GM19468 (cell line): ENCODE data around the gene DOCK9.

Experiments
- ATAC-seq: cut with Tn5 transposase; IDR thresholded peaks from one replicate; pipeline ENCODE4 v1.9.1; 2021; ENCODE audit warnings: mild to moderate bottlenecking, moderate library complexity, moderate number of reproducible peaks; ENCODE audit not compliant: unreplicated experiment; ENCODE audit errors: extremely low read depth

DOCK9 gene

DNA sequence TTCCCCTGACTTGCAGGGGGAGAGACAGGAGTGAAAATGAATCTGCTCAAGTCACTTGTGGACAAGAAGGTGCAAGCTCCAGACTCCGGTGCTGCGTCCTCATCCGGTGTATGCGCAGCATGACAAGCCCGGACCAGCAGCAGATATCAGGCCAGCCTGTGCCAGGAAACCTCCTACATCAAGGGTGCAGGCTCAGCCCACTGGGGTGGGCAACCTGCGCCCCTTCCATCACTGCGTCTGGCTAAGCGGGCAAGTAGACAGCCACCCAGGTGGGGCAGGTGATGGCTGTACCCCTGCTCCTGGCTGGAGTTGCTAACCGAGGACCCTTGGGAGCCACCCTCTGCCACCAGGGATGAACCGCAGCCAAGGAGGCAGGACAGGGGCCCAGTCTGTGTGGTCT, 192.5 kb downstream of the DOCK9 start:
- no peak for ATAC-seq

GRCh38 chr13:98784666-98785065, 193.2 kb downstream of the DOCK9 start:
- no peak for ATAC-seq

- no peak for ATAC-seq
Observed at GRCh38 chr13:98783856-98784478, 193.9 kb downstream of the DOCK9 start.

DNA sequence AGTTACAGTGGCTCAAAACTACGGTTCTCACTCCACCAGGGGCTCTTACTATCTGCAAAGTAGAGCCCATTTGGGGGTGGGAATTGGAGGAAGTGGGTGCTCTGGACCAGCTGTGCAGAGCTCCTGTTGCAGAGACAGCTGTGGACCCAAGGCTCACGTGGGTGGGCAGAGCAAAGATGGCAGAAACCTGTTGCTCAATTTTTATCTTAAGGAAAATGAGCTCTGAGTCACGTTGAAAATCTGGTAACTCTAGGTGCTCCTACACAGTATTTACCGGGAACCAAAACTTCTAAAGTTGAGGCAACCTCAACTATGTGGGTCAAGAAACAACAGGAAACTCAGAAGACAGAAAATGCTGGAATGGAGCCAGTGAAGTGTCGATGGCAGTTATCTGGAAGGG, 195.2 kb downstream of the DOCK9 start:
- ATAC-seq, result no peak

- no peak for ATAC-seq
Observed at GRCh38 chr13:98781905-98782304, 196.0 kb downstream of the DOCK9 start.

DNA sequence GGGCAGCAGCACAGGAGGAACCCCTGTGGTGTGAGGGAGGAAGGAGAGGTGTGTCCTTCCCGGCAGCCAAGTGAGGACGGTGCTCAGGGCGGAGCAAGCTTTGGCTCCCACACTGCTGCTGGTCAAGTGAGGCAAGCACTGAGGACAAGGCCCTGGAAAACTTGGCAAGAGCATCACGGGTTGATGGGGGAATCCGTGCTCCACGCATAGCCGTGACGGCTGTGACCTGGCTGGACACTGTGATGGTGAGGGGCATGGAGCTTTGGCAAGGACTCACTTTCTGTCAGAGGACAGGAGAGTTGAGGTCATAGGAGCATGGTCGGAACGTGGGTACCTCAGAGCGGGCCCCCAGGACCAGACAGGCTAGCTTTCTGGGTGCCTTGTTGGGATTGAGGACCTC, 196.4 kb downstream of the DOCK9 start:
- ATAC-seq, result no peak

DNA sequence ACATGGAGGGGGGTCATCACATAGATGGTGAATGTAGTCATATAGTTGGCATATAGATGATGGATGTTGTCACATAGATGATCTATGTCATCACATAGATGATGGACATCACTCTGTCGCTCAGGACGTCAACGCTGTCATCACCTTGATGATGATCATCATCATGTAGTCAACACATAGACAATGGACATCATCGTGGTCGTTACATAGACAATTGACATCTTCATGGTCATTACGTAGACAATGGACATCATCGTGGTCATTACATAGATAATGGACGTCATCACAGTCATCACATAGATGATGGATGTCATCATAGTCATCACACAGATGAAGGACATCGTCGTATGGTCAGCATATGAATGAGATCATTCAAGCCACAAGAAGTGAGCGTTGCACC, 196.8 kb downstream of the DOCK9 start:
- no peak for ATAC-seq

DNA sequence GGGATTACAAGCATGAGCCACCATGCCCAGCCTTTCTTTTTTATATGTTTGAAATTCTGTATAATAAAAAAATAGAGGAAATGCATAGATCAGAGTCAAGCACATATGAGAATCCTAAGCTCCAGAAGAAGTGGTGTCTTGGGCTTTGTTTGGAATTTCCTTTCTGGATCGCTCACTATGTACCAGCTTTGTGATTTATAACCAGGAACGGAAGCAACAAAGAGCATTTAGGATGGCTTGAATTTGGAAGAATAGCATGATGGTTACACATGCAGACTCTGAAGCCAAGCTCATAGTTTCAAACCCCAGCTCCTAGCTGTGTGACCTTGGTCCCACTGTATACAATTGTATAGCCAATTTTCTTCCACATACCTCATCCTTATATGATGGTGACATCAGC, 197.4 kb downstream of the DOCK9 start:
- ATAC-seq, result no peak

GRCh38 chr13:98779695-98780094, 198.2 kb downstream of the DOCK9 start:
- ATAC-seq, result no peak

- no peak for ATAC-seq
Observed at GRCh38 chr13:98778749-98779148, 199.1 kb downstream of the DOCK9 start.

DNA sequence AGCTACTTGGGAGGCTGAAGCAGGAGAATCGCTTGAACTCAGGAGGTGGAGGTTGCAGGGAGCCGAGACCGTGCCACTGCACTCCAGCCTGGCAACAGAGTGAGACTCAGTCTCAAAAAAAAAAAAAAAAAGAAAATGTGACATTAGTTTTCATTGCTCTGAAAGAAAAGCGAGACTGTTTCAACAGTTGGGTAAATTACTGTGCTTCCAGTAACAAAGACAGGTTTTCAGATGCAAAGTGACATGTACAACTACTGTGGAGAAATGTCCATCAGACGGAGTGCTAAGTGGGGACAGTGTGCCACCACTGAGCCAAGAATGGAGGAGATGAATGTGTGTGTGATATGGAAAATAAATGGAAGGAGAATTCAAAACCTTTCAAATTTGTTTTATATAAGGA, 201.2 kb downstream of the DOCK9 start:
- no peak for ATAC-seq

GRCh38 chr13:98775844-98776598, 201.8 kb downstream of the DOCK9 start:
- no peak for ATAC-seq

- ATAC-seq, result no peak
Observed at GRCh38 chr13:98775386-98775785, 202.5 kb downstream of the DOCK9 start.

DNA sequence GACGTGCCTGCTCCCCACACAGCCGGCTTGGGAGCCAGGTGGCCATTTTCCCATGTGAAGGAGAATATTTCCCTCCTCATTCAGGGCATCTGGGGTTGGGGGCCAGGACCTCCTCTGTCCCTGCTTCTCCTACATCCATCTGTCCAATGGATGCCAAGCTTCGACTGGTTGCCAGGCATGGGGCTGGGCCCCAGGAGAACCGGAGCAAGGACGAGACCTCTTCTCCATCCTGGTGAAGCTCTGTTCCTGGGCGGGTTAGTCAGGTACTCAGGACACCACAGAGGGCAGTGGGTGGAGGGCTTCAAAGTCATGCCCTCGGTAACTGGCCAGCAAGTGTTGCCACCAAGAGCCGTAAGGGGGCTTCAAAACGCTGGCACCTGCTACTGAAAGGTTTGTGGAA, 203.1 kb downstream of the DOCK9 start:
- ATAC-seq, result no peak

GRCh38 chr13:98773921-98774320, 203.9 kb downstream of the DOCK9 start:
- no peak for ATAC-seq

DNA sequence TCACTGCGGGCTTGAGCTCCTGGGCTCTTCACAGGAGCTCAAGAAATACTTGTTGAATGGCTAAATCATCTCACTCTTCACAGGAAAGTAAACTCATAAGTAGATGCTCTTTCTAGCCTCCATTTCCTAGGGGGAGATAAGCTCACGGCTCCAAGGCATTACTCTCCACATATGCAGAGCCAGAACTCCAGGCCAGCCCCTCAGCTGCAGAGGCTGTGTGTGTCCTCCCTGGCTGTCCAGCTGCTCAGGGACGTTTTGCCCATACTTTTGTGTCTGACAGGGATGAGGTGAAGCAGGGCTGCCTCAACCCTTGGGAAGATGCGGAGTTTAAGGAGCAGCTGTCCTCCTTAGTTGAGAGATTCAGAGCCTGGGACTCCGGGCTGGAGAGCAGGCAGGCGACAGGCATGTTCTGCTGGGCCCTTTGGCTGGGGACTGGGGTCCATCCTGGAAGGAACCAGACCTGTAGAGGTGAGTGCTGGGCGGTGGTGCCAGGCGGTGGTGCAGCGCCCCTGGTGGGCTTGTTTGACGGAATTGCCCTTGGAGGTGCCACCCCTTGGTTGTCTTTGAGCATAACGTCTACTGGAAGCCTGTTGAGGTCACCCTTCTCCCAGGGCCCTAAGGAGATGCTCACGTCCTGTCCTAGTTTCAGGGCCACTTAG, 204.9 kb downstream of the DOCK9 start:
- no peak for ATAC-seq

DNA sequence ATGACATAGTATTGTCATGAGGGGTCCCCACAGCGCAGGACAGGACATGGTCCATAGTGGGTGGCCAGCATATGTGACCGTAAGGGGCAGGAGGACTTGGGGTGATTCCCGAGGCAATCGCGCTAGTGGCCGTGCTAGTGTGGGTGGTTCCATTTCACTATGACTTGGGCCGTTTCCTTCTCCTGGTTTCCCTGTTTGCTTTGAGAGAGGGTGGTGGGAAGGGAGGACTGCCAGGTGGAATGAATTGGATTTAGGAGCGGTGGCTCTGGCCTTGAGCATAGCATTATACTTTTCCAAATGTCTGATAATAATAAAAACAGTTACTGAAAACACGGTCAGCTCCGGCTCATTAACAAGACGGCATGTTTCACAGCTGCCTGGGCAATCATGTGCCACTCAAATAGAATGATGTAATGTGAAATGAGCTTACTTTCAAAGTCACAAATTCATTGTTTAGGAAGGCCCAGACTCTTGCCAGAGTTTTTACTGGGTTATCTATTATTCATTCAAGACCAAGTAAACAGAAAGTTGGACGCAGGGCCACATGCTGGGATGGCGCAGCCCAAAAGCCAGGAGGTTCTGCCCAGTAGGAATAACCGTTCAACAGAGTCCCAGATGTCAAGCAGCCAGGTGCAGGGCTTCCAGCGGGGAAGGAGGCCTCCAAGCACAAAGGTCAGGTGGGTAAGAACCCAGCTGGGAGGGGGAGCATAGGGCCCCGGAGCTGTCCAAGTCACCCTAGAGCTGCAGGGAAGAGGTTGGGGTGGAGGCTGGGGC, 205.8 kb downstream of the DOCK9 start:
- ATAC-seq, result no peak

DNA sequence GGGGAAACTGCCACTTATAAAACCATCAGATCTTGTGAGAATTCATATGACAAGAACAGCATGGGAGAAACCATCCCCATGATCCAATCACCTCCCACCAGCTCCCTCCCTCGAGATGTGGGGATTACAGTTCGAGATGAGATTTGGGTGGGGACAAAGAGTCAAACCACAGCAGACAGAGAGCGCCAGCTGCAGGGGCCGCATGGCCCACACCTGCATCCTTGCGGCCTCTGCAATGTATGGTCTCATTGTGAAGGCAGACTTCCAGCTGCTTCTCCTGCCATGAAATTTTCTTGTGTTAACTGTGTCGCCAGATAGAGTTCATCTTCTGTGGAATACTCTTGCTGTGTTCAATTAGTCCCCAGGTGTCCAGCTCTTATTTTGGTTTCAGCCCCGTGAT, 208.1 kb downstream of the DOCK9 start:
- ATAC-seq, result no peak

- no peak for ATAC-seq
Observed at GRCh38 chr13:98768522-98768921, 209.3 kb downstream of the DOCK9 start.

DNA sequence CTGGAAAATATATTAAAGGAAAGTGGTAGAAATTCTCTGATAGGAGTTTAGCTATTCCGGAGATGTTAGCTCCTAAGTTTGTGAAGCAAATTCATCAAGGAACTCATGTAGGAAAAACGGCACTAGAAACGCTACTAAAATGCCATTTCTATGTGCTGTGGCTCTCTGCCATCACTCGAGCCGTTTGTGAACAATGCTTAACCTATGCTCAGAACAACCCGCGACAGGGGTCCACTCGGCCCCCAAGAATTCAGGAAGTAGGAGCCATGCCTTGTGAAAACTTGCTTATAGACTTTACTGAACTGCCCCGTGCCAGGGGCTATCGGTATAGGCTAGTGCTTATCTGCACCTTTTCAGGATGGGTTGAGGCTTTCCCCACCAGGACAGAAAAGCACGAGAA, 211.2 kb downstream of the DOCK9 start:
- no peak for ATAC-seq

DNA sequence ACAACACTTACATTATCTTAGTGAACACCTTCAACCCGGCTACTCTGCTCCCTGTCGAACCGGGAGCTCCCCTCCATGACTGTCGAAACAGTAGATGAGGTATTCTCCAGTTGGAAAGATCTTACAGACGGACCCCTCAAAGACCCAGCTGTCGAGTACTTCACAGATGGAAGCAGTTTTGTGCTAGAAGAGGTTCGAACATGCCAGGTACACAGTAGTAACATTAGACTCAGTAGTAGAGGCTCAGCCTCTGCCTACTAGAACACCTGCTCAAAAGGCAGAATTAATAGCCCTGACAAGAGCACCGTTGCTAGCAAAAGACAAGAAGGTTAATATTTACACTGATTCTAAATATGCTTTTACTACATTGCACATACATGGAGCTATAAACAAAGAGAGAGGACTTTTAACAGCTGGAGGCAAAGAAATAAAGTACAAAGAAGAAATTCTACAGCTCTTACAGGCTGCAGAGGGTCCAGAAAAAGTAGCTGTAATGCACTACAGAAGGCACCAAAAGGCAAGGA, 211.8 kb downstream of the DOCK9 start:
- ATAC-seq, result no peak
